Uterus (tissue), 4 donors: Measurements from ENCODE around the gene RAD51B. TPM values are rescaled to one million over a fixed set of nuclear protein-coding genes. Genes with fewer than 3 reads are reported as not detected.

Source experiments
- DNase-seq, 2 donors: peaks; one replicate each; pipeline ENCODE4 v3.0.0-alpha.2; 2019 to 2020
- H3K27ac ChIP-seq, 2 donors: fragments of 200-600 bp; sonication (generic); 1 replicate in 1 of 2; 2 replicates in 1 of 2; pipeline ENCODE4 v1.5.1; 2016 to 2018
- H3K27me3 ChIP-seq, 2 donors: fragments of 200-600 bp; sonication (generic); one replicate each; pipeline ENCODE4 v1.5.1; 2018 to 2019; ENCODE audit warnings: control low read depth in 1 of 2
- H3K36me3 ChIP-seq, 2 donors: fragments of 200-600 bp; sonication (generic); one replicate each; pipeline ENCODE4 v1.5.1; 2019; ENCODE audit warnings: control low read depth in 1 of 2
- H3K4me1 ChIP-seq, 2 donors: fragments of 200-600 bp; sonication (generic); one replicate each; pipeline ENCODE4 v1.5.1; 2018 to 2019; ENCODE audit warnings: control low read depth in 1 of 2
- H3K4me3 ChIP-seq, 2 donors: fragments of 200-600 bp; sonication (generic); 1 replicate in 1 of 2; 2 replicates in 1 of 2; pipeline ENCODE4 v1.5.1; 2018 to 2019; ENCODE audit warnings: mild to moderate bottlenecking in 1 of 2
- H3K9me3 ChIP-seq, 2 donors: fragments of 200-600 bp; sonication (generic); one replicate each; pipeline ENCODE4 v1.5.1; 2019; ENCODE audit warnings: control low read depth in 1 of 2
- CTCF ChIP-seq, 4 experiments: fragments of 200-600 bp in 2 of 4; fragments of 450-650 bp in 2 of 4; sonication (generic) in 2 of 4; IDR thresholded peaks; one replicate each; pipeline ENCODE4 v1.5.1; 2016 to 2019; ENCODE audit warnings: antibody characterized with exemption in 4 of 4, mild to moderate bottlenecking in 2 of 4, moderate library complexity in 1 of 4
- POLR2A ChIP-seq, 2 donors: fragments of 450-650 bp; IDR thresholded peaks; one replicate each; pipeline ENCODE4 v1.6.1; 2016; ENCODE audit warnings: antibody characterized with exemption in 2 of 2, mild to moderate bottlenecking in 1 of 2, moderate library complexity in 1 of 2
- intact Hi-C: fragments of 100-400 bp; cut with DNase I; formaldehyde crosslinking; loops from one replicate; pipeline ENCODE4 v1.15.1; 2023; ENCODE audit warnings: low total_unique reads
- total RNA-seq, 4 donors: library from RNA; depleted of rRNA in 3 of 4; stranded (reverse); fragments of >200 nt in 3 of 4; gene quantifications; one replicate each; pipeline versions ENCODE4 v1.1.0 to v1.2.4, GENCODE V29; 2014 to 2023
- donor health status: DM: yes; HTN: yes; CAD: no.

Gene RAD51B
- total RNA-seq, 4 donors from 2014 or later: 29.5 to 100.0 (median 70.3) TPM

DNA sequence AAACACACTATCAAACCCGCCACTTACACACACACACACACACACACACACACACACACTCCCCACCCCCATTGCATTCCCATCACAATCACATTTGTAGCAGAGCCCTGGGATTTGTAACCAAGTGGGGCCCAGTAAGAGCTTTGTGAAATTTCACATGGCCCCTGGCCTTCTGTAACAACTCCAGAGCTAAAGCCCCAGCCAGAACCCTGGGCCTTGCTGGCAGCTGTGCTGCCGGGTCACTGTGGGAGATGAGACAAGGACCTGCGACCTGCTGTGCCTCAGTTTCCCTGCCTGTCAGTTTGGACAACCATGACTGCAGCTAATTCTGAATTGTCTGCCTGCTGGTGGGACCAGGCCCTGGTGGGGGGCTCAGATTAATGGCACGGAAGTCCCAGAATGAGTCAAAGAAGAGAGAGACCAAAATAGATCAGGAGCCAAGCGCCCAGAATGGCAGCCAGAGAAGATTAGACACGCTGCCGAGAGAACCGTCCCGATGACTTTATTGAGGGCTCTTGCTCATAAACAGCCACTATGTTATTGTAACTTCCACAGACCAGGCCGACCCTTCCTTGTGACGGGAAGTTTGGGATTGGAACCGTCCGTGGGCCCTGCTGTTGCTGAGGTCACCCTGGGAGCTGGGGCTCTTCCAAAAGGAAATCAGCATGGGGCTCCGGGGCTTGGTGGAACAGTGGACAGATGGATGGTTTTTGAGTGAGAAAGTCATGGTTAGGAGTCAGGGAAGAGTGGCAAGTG, 850.2 kb downstream of the RAD51B start:
- TF ChIP-seq POLR2A (IDR thresholded peaks at IDR 0.05) (no peak), CTCF (IDR thresholded peaks at IDR 0.05) (no peak)
- peak in 1 of 2 donors; percentile 33 for DNase-seq
- Histone ChIP-seq H3K4me1 (peaks cover 12 to 32% of the 10 kb centered on the region in 2 donors), H3K4me3 (no peak overlapping the region), H3K36me3 (no peaks in the 10 kb centered on the region), H3K27me3 (no peaks in the 10 kb centered on the region), H3K9me3 (no peaks in the 10 kb centered on the region), H3K27ac (peak overlapping the region; percentile 88 to 94)
- intact Hi-C loops: no loop called here

DNA sequence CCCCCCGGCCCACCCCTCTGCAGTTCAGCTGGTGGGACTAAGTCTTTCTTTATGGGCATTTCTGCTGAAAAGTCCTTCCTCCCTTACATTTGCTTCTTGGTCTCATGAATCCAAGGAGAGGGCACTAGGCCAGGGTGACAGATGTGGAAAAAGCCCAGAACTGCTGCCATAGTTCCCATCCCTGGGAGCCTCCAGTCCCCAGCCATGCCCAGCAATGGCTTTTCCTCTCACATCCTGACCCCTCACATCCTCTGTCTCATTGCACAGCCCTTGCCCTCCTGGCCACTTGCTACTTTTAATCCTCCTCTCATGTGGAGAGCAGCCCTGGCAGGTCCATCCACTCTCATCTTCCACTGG, 850.8 kb downstream of the RAD51B start:
- DNase-seq: peak in 1 of 2 donors; percentile 18
- H3K27me3 ChIP-seq: no peaks in the 10 kb centered on the region
- intact Hi-C loops: no loop called here

GRCh38 chr14:68671909-68672308, 852.3 kb downstream of the RAD51B start:
- Histone ChIP-seq H3K9me3 (no peaks in the 10 kb centered on the region), H3K27me3 (no peaks in the 10 kb centered on the region), H3K4me3 (no peak overlapping the region), H3K27ac (peak overlapping the region; percentile 88 to 94), H3K4me1 (peaks cover 6 to 17% of the 10 kb centered on the region in 2 donors), H3K36me3 (no peaks in the 10 kb centered on the region)
- DNase-seq: no peak
- TF ChIP-seq POLR2A (IDR thresholded peaks at IDR 0.05) (no peak), CTCF (IDR thresholded peaks at IDR 0.05) (no peak)
- intact Hi-C loops: no loop called here

More for the DNA sequence above, 850.8 kb downstream of the RAD51B start:
- TF ChIP-seq POLR2A (IDR thresholded peaks at IDR 0.05) (no peak), CTCF (IDR thresholded peaks at IDR 0.05) (no peak)
- peaks cover 12 to 27% of the 10 kb centered on the region in 2 donors for H3K4me1 ChIP-seq
- H3K27ac ChIP-seq: peak overlapping the region; percentile 88 to 94
- no peaks in the 10 kb centered on the region for H3K9me3 ChIP-seq
- H3K36me3 ChIP-seq: no peaks in the 10 kb centered on the region
- no peak overlapping the region for H3K4me3 ChIP-seq

GRCh38 chr14:68672609-68673285, 853.2 kb downstream of the RAD51B start:
- no peak for TF ChIP-seq POLR2A (IDR thresholded peaks at IDR 0.05)
- no peak for TF ChIP-seq CTCF (IDR thresholded peaks at IDR 0.05)
- Histone ChIP-seq H3K27me3 (no peaks in the 10 kb centered on the region), H3K36me3 (no peaks in the 10 kb centered on the region), H3K27ac (peak overlapping the region; percentile 88 to 94), H3K4me3 (no peak overlapping the region), H3K4me1 (peaks cover 6 to 17% of the 10 kb centered on the region in 2 donors), H3K9me3 (no peaks in the 10 kb centered on the region)
- intact Hi-C loops: no loop called here
- no peak for DNase-seq

DNA sequence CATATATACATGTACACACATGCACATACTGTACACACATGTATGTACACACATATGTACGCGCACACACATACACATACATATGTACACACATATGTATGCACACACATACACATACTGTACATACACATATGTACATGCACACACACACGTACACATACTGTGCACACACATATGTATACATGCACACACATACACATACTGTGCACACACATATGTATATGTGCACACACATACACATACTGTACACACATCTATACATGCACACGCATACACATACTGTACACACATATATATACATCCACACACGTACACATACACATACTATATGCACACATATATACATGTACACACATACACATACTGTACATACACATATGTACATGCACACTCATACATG, 853.9 kb downstream of the RAD51B start:
- Histone ChIP-seq H3K4me3 (no peak overlapping the region), H3K27ac (no peak overlapping the region), H3K36me3 (no peaks in the 10 kb centered on the region), H3K4me1 (peaks cover 0 to 17% of the 10 kb centered on the region in 2 donors), H3K27me3 (no peaks in the 10 kb centered on the region), H3K9me3 (no peaks in the 10 kb centered on the region)
- intact Hi-C loops: no loop called here
- no peak for DNase-seq
- no peak for TF ChIP-seq POLR2A (IDR thresholded peaks at IDR 0.05)
- TF ChIP-seq CTCF (IDR thresholded peaks at IDR 0.05): no peak
